Measurements from ENCODE around the gene NT5DC2.

DNA sequence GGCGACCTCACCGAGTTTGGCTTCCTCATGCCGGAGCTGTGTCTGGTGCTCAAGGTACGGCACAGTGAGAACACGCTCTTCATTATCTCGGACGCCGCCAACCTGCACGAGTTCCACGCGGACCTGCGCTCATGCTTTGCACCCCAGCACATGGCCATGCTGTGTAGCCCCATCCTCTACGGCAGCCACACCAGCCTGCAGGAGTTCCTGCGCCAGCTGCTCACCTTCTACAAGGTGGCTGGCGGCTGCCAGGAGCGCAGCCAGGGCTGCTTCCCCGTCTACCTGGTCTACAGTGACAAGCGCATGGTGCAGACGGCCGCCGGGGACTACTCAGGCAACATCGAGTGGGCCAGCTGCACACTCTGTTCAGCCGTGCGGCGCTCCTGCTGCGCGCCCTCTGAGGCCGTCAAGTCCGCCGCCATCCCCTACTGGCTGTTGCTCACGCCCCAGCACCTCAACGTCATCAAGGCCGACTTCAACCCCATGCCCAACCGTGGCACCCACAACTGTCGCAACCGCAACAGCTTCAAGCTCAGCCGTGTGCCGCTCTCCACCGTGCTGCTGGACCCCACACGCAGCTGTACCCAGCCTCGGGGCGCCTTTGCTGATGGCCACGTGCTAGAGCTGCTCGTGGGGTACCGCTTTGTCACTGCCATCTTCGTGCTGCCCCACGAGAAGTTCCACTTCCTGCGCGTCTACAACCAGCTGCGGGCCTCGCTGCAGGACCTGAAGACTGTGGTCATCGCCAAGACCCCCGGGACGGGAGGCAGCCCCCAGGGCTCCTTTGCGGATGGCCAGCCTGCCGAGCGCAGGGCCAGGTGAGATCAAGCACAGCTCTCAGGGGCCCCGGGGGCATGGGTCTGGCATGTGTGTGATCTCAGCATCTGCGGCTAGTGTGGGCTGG lies 45.6 kb downstream of the NT5DC2 start:
- TF ChIP-seq CTCF (IDR thresholded peaks at IDR 0.05; ENCODE audit: low read depth, low read length), result no peak
- TF ChIP-seq, protein P1, sequence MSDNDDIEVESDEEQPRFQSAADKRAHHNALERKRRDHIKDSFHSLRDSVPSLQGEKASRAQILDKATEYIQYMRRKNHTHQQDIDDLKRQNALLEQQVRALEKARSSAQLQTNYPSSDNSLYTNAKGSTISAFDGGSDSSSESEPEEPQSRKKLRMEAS (IDR thresholded peaks at IDR 0.05; ENCODE audit: low read depth, low read length), result no peak
